ENCODE data around the gene MRPS18A.
"Not testable (repeated sequence)": the region's sequence is repeated elsewhere in the genome, so short reads cannot be mapped to it uniquely, and the experiment has no call there.

The MRPS18A gene

DNA sequence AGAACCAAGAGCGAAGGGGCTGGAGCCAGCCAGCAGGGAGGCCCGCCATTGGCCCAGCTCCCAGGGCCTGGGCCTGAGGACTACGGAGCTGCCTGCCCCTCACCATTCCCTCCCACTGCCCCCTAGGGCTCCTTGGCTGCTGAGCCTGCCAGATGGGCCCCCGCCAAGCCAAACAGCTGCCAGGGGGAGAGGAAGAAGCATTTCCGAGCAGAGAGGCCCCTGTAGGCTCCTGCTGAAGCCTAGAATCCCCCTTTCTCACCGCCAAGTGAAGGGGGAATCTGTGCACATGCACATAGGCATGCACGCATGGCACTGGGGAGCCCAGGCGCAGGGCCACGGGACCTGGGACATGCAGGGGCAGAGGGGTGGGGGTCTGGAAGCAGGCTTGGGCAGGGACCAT lies 28.5 kb upstream of the MRPS18A start:
- no peak for DNase-seq

DNA sequence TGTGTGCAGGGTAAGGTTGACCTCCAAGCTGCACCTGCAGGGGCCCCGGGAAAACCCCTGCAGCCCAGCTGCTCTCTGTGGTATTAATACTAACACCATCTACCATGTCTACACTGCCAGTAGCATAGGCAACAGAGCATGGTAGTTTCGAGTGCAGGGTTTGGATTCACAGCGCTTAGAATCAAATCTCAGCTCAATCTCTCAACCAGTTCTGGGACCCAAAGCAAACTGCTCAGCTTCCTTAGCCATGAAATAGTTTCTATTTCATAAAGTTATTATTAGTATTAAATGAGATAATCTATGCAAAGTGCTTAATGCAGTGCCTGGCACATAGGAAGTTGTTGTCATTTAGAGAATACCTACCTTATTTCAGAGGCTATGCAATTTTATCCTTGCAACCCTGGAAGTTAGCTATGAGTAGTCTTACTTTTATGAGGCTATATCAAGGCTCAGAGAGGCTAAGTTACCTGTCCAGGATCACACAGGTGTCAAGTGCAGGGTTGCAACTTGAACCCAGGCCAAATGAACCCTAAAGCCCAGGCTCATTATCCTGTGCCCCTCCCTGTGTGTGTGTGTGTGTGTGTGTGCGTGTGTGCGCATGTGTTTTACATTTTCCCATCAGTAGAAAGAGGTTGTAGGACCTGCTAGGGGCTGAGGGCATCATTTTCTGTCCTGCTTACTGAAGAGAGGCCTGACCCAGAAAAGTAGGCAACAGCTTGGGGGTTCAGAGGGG lies 27.6 kb upstream of the MRPS18A start:
- no peak for DNase-seq

DNA sequence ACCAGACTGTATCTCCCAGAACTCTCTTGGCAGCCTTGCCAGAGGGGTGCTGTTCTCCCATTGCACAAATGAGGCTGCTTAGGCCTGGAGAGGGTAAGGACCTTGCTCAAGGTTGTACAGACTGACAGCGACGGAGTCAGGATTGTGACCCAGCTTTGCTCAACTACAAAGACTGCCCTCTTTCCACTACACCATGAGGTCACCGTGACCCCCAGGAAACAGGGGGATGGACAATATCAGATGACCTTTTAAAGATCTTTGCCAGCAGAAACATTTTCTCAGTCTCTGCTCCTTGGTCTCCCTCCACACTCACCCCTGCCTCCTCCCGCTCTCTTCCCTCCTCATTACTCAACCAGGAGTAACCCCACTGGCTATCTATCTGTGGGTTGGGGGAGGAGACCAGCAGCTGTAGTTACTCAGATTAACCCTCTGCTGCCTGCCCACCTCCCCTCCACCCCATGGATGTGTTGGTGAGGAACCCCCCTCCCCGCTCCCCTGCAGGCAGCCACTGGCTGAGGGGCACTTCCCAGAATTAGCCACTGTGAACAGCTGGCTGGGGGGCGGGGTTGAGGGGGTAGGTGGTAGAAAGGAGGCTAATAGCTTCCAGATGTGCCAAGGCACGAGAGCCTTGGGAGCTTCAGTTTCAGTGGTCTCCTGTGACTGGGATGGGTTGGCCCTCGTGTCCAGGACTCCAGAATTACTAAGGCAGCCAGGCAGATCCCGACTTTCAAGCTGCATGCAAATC lies 26.9 kb upstream of the MRPS18A start:
- DNase-seq = no peak

DNA sequence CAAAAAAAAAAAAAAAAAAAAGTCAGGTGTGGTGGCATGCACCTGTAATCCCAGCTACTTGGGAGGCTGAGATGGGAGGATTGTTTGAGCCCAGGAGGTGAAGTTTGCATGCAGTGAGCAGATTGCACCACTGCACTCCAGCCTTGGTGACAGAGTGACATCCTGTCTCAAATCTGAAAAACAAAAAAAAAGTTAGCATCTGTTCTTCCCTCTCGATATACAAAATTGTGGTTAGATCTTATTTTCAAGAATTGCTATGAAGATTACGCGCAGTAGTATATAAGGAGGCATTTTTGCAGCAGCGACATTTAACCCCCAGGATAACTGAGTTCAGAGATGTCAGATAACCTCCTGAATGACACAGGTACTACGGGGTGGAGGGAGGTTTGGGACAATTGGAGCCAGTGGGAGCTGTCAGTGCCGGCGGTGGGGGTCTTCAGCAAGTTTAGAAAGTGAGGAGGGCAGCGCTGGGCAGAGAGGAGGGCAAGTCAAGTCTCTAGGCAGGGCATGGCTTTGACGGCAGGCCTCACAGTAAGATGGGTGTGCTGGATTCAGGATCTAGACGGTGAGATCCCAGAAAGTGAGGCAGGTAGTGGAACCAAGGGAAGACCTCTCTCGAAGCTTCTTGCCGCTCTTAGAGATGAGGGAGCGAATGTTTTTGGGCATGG lies 26.2 kb upstream of the MRPS18A start:
- DNase-seq = no peak

- no peak for DNase-seq
Measured at GRCh38 chr6:43712579-43712978, 25.0 kb upstream of the MRPS18A start.

- no peak for DNase-seq
Measured at GRCh38 chr6:43710576-43710975, 23.0 kb upstream of the MRPS18A start.

DNA sequence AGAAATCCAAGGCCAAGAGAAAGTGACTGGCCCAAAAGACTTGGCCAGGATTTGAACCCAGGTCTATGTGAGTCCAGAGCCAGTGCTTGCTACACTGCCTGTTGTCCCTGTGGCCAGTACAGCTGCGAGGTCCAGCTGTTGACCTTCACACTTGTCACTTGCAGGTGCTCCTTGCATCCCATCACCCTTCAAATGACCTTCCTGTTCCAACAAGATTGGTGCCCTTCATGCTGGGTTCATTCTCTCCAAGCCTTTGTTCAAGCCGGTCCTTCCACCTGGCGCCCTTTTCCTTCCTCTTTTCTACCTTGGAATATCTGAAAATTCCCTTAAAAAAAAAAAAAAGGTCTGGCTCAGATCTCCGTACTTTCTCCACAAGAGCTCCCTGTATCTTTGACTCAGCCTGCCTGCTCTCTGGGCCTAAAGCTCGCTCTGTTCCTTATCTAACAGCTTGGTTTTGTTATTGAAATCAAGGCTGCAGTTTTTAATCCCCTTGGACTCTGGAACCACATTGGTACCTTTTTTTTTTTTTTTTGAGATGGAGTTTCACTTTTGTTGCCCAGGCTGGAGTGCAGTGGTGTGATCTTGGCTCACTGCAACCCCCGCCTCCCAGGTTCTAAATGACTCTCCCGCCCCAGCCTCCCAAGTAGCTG lies 22.2 kb upstream of the MRPS18A start:
- no peak for DNase-seq

- DNase-seq = peak; percentile 86
Measured at GRCh38 chr6:43708860-43709653, 21.5 kb upstream of the MRPS18A start.

DNA sequence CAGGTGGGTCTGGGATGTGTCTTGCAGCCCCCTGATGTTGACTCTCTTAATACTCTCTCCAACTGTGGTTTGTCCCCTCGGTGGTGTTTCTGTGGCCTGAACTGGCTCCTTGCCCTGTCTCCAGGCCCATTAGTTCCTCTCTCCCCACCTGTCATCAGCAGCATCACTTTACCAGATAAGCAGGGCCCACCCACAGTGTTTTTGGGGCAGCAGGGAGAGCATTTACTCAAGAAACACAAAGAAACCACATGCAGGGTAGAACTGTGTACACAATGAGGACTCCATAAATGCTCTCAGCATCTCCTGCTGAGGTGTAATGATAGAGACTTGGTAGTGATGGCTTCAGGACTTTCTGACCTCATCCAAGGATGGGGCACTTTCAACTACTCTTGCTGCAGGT lies 20.2 kb upstream of the MRPS18A start:
- no peak for DNase-seq

DNA sequence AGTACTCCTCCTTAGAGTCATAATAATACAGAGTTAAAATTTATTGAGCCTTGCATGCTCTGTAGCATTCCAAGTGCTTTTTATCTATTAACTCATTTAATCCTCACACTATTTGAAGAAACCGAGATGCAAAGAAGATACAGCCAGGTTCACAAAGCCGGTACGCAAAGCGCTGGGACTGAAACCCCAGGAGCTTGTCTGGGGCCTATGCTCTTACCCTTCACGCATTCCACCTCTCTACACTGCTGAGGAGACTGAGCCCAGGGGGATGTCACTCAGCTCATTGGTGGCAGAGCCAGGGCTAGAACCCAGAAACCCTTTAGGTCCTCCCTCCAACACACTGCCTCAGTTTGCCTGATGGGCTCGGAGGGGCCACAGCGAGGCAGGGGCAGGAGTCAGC lies 19.7 kb upstream of the MRPS18A start:
- no peak for DNase-seq

DNA sequence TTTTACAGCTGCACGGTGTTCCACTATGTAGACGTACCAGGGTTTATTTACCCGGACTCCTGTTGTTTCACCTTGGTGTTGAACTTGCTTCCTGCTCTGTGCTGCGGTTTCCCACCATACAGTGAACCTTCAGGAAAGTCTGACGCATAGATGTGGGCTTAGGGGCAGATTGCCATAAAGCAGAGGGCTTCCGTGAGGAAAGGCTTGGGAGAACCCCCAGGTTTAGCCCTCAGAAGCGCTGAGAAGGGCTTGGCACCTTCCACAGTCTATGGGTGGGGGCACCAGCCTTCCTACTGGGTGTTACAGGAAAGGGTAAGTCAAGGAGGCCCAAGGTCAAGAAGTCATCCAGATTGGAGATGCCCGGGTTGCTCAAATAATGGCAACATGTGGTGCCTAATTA lies 19.2 kb upstream of the MRPS18A start:
- DNase-seq = no peak

GRCh38 chr6:43705996-43706395 lies 18.4 kb upstream of the MRPS18A start:
- peak; percentile 9 for DNase-seq

- DNase-seq = no peak
Measured at GRCh38 chr6:43703512-43704429, 16.2 kb upstream of the MRPS18A start.

GRCh38 chr6:43702534-43703440 lies 15.2 kb upstream of the MRPS18A start:
- DNase-seq = peak; percentile 89

- DNase-seq = no peak
Measured at GRCh38 chr6:43702171-43702533, 14.6 kb upstream of the MRPS18A start.

- not testable (repeated sequence) for DNase-seq
Measured at GRCh38 chr6:43700939-43701560, 13.5 kb upstream of the MRPS18A start.

DNA sequence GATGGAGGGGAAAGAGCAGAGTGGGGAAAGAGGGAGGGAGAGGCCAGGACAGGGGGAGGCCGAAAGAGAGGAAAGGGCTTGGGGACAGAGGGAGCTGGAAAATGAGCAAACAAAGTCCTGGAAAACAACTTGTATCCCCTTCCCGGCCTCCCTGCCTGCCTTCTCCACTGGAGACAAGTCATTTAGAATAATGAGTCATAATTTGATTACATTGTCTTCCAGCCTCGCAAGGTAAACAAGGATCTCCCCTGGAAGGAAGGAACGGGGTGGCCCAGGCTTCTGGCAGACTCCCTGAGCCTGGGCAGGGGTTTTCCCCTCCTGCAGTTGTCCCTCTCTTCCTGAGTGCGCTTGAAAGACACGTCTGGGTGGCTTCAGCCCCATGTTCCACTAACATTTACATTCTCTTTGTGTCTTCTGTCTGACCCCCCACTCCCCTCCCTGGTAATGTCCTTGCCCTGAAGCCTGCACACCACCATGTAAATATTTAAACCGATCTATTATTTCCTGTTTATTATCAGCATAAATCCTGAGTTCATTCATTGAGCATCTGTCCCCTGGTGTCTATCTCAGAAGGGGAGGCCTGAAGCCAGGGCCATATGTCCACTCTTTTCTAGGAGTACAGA lies 12.1 kb upstream of the MRPS18A start:
- DNase-seq = peak; percentile 46

- peak; percentile 67 for DNase-seq
Measured at GRCh38 chr6:43698584-43699349, 11.2 kb upstream of the MRPS18A start.

- DNase-seq = no peak
Measured at GRCh38 chr6:43697421-43697820, 9.8 kb upstream of the MRPS18A start.
